PFSK-1 (cell line): ENCODE results near the gene NPY1R.

Experiments used
- FOXP2 ChIP-seq: optimal IDR thresholded peaks from 2 replicates; pipeline ENCODE3; 2011; ENCODE audit warnings: borderline replicate concordance, control low read depth, inconsistent platforms; ENCODE audit not compliant: insufficient read depth; ENCODE audit errors: extremely low read length, extremely low read depth
- POLR2AphosphoS5 ChIP-seq: IDR thresholded peaks from 2 replicates; pipeline ENCODE4 v1.6.1; 2012; ENCODE audit warnings: low read depth, mild to moderate bottlenecking, control low read depth, low read length, moderate library complexity
- REST ChIP-seq, 2 experiments: IDR thresholded peaks; 2 replicates each; pipeline versions ENCODE4 v1.6.1 to v1.8.0; 2011 to 2012; ENCODE audit warnings: low read depth in 2 of 2, low read length in 2 of 2, control low read depth in 1 of 2, inconsistent platforms in 1 of 2, mild to moderate bottlenecking in 1 of 2, moderate library complexity in 1 of 2; ENCODE audit not compliant: insufficient read depth in 1 of 2
- SIN3A ChIP-seq: IDR thresholded peaks from 2 replicates; pipeline ENCODE4 v1.6.1; 2012; ENCODE audit warnings: mild to moderate bottlenecking, low read length, moderate library complexity, borderline replicate concordance; ENCODE audit not compliant: insufficient read depth
- TAF1 ChIP-seq: IDR thresholded peaks from 2 replicates; pipeline ENCODE4 v1.6.1; 2012; ENCODE audit warnings: low read length, control low read depth, borderline replicate concordance; ENCODE audit not compliant: insufficient read depth

The NPY1R gene

DNA sequence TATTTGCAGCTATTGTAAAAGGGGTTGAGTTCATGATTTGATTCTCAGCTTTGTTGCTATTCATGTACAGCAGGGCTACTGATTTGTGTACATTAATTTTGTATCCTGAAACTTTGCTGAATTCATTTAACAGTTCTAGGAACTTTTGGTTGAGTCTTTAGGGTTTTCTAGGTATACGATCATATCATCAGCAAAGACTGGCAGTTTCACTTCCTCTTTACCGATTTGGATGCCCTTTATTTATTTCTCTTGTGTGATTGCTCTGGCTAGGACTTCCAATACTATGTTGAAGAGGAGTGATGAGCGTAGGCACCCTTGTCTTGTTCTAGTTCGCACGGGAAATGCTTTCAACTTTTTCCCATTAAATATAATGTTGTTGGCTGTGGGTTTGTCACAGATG, 48.1 kb downstream of the NPY1R start:
- no peak for TF ChIP-seq TAF1

DNA sequence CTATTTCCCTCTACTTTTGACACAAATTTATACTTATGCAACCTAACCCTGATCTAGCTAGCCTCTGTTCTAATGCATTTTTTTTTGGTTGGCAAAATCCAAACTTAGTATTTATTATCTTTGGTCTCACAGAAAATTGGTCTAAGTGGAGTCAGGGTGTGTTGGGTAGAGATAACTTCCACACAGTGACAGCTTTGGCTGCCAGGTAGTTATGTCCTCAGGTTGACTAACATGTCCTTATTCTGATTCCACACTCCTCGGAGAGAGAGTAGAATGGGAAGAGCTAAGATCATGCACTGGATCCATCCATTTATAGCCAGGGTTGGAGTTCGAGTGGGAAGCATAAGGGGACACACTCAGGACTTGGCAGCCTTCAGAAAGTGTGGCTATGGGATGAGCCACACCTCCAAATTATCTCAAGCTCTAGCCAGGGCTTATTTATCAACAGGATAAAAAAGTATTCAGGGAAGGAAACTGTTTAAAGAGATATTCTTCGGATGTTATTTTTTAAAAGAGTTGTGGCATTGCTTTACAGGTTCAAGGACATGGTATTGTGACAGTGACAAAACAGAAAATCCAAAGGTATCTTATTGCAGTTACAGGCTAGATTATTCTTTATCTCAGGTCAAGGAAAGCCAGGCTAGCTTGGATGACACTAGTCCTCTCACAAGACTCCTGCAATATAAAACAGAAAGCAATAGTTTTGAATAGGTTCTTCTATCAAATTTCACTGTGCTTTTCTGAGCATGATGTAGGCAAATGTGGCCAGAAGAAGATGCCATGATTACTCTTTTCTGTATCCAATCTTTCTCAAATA, 51.5 kb downstream of the NPY1R start:
- TF ChIP-seq FOXP2 (no peak), POLR2AphosphoS5 (no peak), TAF1 (no peak), SIN3A (no peak), REST (IDR thresholded peaks at IDR 0.05; ENCODE audit: insufficient read depth in 1 of 2, low read depth in 2 of 2, low read length in 2 of 2) (no peak)

GRCh38 chr4:163279713-163280112, 52.7 kb downstream of the NPY1R start:
- no peak for TF ChIP-seq SIN3A
- TF ChIP-seq POLR2AphosphoS5, result no peak
- no peak for TF ChIP-seq FOXP2
- TF ChIP-seq REST (IDR thresholded peaks at IDR 0.05; ENCODE audit: insufficient read depth in 1 of 2, low read depth in 2 of 2, low read length in 2 of 2), result no peak
- no peak for TF ChIP-seq TAF1

GRCh38 chr4:163274861-163275260, 57.5 kb downstream of the NPY1R start:
- no peak for TF ChIP-seq POLR2AphosphoS5
- no peak for TF ChIP-seq SIN3A
- no peak for TF ChIP-seq REST (IDR thresholded peaks at IDR 0.05; ENCODE audit: insufficient read depth in 1 of 2, low read depth in 2 of 2, low read length in 2 of 2)
